IMR-90 (cell line): ENCODE results near the gene TMC3.

Experiments used
- CEBPB ChIP-seq: IDR thresholded peaks from 2 replicates; pipeline ENCODE4 v1.6.1; 2012; ENCODE audit warnings: low read depth, low read length, improper control_type of control experiment
- POLR2A ChIP-seq: IDR thresholded peaks from 2 replicates; pipeline ENCODE4 v1.6.1; 2012; ENCODE audit warnings: mild to moderate bottlenecking, low read depth, low read length
- RFX5 ChIP-seq: IDR thresholded peaks from 2 replicates; pipeline ENCODE4 v1.8.0; 2012; ENCODE audit warnings: low read depth, mild to moderate bottlenecking, low read length, moderate library complexity
- SMC3 ChIP-seq: fragments of 150-350 bp; IDR thresholded peaks from 2 replicates; pipeline ENCODE4 v1.6.1; 2016; ENCODE audit warnings: low read depth, mild to moderate bottlenecking, antibody characterized with exemption, low read length, moderate library complexity
- TF ChIP-seq, protein P1 (sequence below): conservative IDR thresholded peaks from 2 replicates; pipeline ENCODE4 v1.5.1; 2012; ENCODE audit warnings: mild to moderate bottlenecking, low read depth, low read length, improper control_type of control experiment
- TF ChIP-seq, protein P2 (sequence below): fragments of 150-350 bp; IDR thresholded peaks from 2 replicates; pipeline ENCODE4 v1.6.1; 2017; ENCODE audit warnings: mild to moderate bottlenecking, antibody characterized with exemption, low read length, low read depth

GRCh38 chr15:81375461-81375860 is 1.4 kb upstream of the TMC3 start:
- TF ChIP-seq, protein P1, sequence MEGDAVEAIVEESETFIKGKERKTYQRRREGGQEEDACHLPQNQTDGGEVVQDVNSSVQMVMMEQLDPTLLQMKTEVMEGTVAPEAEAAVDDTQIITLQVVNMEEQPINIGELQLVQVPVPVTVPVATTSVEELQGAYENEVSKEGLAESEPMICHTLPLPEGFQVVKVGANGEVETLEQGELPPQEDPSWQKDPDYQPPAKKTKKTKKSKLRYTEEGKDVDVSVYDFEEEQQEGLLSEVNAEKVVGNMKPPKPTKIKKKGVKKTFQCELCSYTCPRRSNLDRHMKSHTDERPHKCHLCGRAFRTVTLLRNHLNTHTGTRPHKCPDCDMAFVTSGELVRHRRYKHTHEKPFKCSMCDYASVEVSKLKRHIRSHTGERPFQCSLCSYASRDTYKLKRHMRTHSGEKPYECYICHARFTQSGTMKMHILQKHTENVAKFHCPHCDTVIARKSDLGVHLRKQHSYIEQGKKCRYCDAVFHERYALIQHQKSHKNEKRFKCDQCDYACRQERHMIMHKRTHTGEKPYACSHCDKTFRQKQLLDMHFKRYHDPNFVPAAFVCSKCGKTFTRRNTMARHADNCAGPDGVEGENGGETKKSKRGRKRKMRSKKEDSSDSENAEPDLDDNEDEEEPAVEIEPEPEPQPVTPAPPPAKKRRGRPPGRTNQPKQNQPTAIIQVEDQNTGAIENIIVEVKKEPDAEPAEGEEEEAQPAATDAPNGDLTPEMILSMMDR: no peak
- no peak for TF ChIP-seq CEBPB
- TF ChIP-seq SMC3: no peak
- TF ChIP-seq RFX5: no peak
- TF ChIP-seq POLR2A: no peak
- TF ChIP-seq, protein P2, sequence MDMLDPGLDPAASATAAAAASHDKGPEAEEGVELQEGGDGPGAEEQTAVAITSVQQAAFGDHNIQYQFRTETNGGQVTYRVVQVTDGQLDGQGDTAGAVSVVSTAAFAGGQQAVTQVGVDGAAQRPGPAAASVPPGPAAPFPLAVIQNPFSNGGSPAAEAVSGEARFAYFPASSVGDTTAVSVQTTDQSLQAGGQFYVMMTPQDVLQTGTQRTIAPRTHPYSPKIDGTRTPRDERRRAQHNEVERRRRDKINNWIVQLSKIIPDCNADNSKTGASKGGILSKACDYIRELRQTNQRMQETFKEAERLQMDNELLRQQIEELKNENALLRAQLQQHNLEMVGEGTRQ: no peak
